PC-3 (cell line): ENCODE measurements around the gene TMEM125.

Source experiments
- CTCF ChIP-seq: fragments of 300-600 bp; sonication (generic); conservative IDR thresholded peaks from 2 replicates; pipeline ENCODE4 v1.5.1; 2017; ENCODE audit warnings: antibody characterized with exemption, low read depth, mild to moderate bottlenecking, low read length
- EZH2 ChIP-seq: fragments of 300-600 bp; sonication (generic); IDR thresholded peaks from one replicate; pipeline ENCODE4 v1.6.1; 2017; ENCODE audit warnings: antibody characterized with exemption, mild to moderate bottlenecking, low read length; ENCODE audit not compliant: unreplicated experiment

GRCh38 chr1:43294761-43295160, 25.0 kb downstream of the TMEM125 start:
- TF ChIP-seq CTCF (no peak), EZH2 (no peak)
